Endodermal cell (in vitro differentiated cells): ENCODE results near the gene UFC1. TPM values are rescaled to one million over a fixed set of nuclear protein-coding genes. Genes with fewer than 3 reads are reported as not detected.

ENCODE experiments used
- DNase-seq: peaks from one replicate; pipeline ENCODE4 v3.0.0-alpha.2; 2017
- H3K27ac ChIP-seq: 2 replicates; pipeline ENCODE4 v1.5.1; 2013; ENCODE audit warnings: mild to moderate bottlenecking, low read depth, low read length, moderate library complexity
- H3K27me3 ChIP-seq: 2 replicates; pipeline ENCODE4 v1.6.1; 2013; ENCODE audit warnings: mild to moderate bottlenecking, low read length, moderate library complexity; ENCODE audit not compliant: insufficient read depth, control insufficient read depth, poor library complexity, severe bottlenecking
- H3K36me3 ChIP-seq: 2 replicates; pipeline ENCODE4 v1.7.0; 2013; ENCODE audit warnings: mild to moderate bottlenecking, low read length, moderate library complexity; ENCODE audit not compliant: control insufficient read depth, insufficient read depth
- H3K4me1 ChIP-seq: one replicate; pipeline ENCODE4 v1.7.0; 2013; ENCODE audit warnings: low read length; ENCODE audit not compliant: control insufficient read depth, insufficient read depth
- H3K4me3 ChIP-seq: 2 replicates; pipeline ENCODE4 v1.5.1; 2013; ENCODE audit warnings: mild to moderate bottlenecking, low read length, moderate library complexity
- H3K9ac ChIP-seq: 2 replicates; pipeline ENCODE4 v1.6.1; 2013; ENCODE audit warnings: mild to moderate bottlenecking, low read length, moderate library complexity; ENCODE audit not compliant: poor library complexity, severe bottlenecking; ENCODE audit errors: extremely low read depth
- H3K9me3 ChIP-seq: 2 replicates; pipeline ENCODE4 v1.6.1; 2013; ENCODE audit warnings: mild to moderate bottlenecking, low read length, moderate library complexity; ENCODE audit not compliant: control insufficient read depth
- H3K27ac Mint-ChIP-seq: 2 replicates; pipeline ENCODE4 v1.8.0; 2020; ENCODE audit warnings: mixed read lengths
- H3K27me3 Mint-ChIP-seq: 2 replicates; pipeline ENCODE4 v1.8.0; 2021; ENCODE audit warnings: mild to moderate bottlenecking, mixed read lengths; ENCODE audit not compliant: insufficient read depth
- H3K36me3 Mint-ChIP-seq: 2 replicates; pipeline ENCODE4 v1.8.0; 2020; ENCODE audit warnings: low read depth, mixed read lengths
- H3K4me1 Mint-ChIP-seq: 2 replicates; pipeline ENCODE4 v1.8.0; 2020; ENCODE audit warnings: mixed read lengths
- H3K4me3 Mint-ChIP-seq: 2 replicates; pipeline ENCODE4 v1.8.0; 2020; ENCODE audit warnings: mild to moderate bottlenecking, moderate library complexity, mixed read lengths
- H3K9me3 Mint-ChIP-seq: 2 replicates; pipeline ENCODE4 v1.8.0; 2020; ENCODE audit warnings: mild to moderate bottlenecking, mixed read lengths
- WGBS, 2 experiments: methylation state at CpG; one replicate each; pipeline versions ENCODE4 v1.1.5 to v1.1.7; 2013; ENCODE audit warnings: missing lambda C conversion rate in 2 of 2, mixed read lengths in 1 of 2; ENCODE audit not compliant: insufficient coverage in 1 of 2, insufficient read length in 1 of 2; 5-methylcytosine and 5-hydroxymethylcytosine counted together
- total RNA-seq, 2 donors: library from RNA; stranded (reverse); fragmentation: NEBNext Ultra II Directional in 1 of 2; extraction: Animal tissue kit (Norgen Biotek cat#: 25700) in 1 of 2; gene quantifications; 2 replicates in 1 of 2; 3 replicates in 1 of 2; pipeline ENCODE4 v1.2.1, GENCODE V29; 2021
- TF ChIP-seq, protein P1 (sequence below): fragments of 200-600 bp; sonication (generic); conservative IDR thresholded peaks from 2 replicates; pipeline ENCODE4 v1.5.0; 2021; ENCODE audit warnings: antibody characterized with exemption, mild to moderate bottlenecking

Gene UFC1
- total RNA-seq, 2 donors from 2014 or later = 89.5 to 97.1 TPM

GRCh38 chr1:161111527-161111926, 42.3 kb upstream of the UFC1 start:
- Mint-ChIP-seq H3K27me3 (no peaks in the 10 kb centered on the region), H3K36me3 (peaks cover 10% of the 10 kb centered on the region), H3K27ac (no peak overlapping the region), H3K4me1 (peaks cover 5% of the 10 kb centered on the region), H3K9me3 (no peaks in the 10 kb centered on the region), H3K4me3 (no peak overlapping the region)
- TF ChIP-seq, protein P1, sequence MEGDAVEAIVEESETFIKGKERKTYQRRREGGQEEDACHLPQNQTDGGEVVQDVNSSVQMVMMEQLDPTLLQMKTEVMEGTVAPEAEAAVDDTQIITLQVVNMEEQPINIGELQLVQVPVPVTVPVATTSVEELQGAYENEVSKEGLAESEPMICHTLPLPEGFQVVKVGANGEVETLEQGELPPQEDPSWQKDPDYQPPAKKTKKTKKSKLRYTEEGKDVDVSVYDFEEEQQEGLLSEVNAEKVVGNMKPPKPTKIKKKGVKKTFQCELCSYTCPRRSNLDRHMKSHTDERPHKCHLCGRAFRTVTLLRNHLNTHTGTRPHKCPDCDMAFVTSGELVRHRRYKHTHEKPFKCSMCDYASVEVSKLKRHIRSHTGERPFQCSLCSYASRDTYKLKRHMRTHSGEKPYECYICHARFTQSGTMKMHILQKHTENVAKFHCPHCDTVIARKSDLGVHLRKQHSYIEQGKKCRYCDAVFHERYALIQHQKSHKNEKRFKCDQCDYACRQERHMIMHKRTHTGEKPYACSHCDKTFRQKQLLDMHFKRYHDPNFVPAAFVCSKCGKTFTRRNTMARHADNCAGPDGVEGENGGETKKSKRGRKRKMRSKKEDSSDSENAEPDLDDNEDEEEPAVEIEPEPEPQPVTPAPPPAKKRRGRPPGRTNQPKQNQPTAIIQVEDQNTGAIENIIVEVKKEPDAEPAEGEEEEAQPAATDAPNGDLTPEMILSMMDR = no peak
- H3K9me3 ChIP-seq = no peaks in the 10 kb centered on the region
- WGBS, 2 experiments = 96 to 100% methylated on average over 2 of the region's 2 CpGs
- H3K27me3 ChIP-seq = no peaks in the 10 kb centered on the region
- no peak overlapping the region for H3K4me3 ChIP-seq
- H3K27ac ChIP-seq = no peak overlapping the region
- DNase-seq = no peak
- H3K4me1 ChIP-seq = no peaks in the 10 kb centered on the region
- peaks cover 13% of the 10 kb centered on the region for H3K36me3 ChIP-seq
- no peak overlapping the region for H3K9ac ChIP-seq

DNA sequence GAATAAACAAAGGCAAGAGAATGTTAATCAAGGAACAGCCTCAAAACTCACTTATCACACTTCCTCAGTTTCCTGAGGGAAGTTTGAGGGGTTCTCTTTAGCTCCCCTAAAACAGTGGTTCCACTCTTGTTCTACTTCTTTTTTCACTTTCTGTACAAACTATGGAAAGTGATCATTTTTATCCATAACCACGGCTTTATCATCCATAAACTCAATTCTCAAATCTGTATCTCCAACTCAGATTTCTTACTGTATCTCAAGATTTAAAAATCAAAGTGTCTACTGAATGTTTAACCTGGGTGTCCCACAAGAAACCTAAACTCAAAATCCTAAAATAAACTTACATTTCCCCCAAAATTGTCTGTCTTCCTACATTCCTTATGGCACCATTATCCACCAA, 39.9 kb upstream of the UFC1 start:
- Mint-ChIP-seq H3K27ac (no peak overlapping the region), H3K4me3 (no peak overlapping the region), H3K4me1 (peaks cover 13% of the 10 kb centered on the region), H3K9me3 (no peaks in the 10 kb centered on the region), H3K36me3 (peaks cover 8% of the 10 kb centered on the region), H3K27me3 (no peaks in the 10 kb centered on the region)
- no peak overlapping the region for H3K9ac ChIP-seq
- 98 to 100% methylated on average over 1 of the region's 1 CpG for WGBS, 2 experiments
- H3K9me3 ChIP-seq = no peaks in the 10 kb centered on the region
- no peak for DNase-seq
- H3K4me3 ChIP-seq = no peak overlapping the region
- H3K27ac ChIP-seq = no peak overlapping the region
- no peaks in the 10 kb centered on the region for H3K27me3 ChIP-seq
- peaks cover 2% of the 10 kb centered on the region for H3K4me1 ChIP-seq
- TF ChIP-seq, protein P1 = no peak
- peaks cover 13% of the 10 kb centered on the region for H3K36me3 ChIP-seq

GRCh38 chr1:161114556-161114955, 39.2 kb upstream of the UFC1 start:
- Histone ChIP-seq H3K9me3 (no peaks in the 10 kb centered on the region), H3K27me3 (no peaks in the 10 kb centered on the region), H3K4me3 (no peak overlapping the region), H3K9ac (no peak overlapping the region), H3K4me1 (peaks cover 8% of the 10 kb centered on the region), H3K27ac (no peak overlapping the region), H3K36me3 (peaks cover 11% of the 10 kb centered on the region)
- peaks cover 10% of the 10 kb centered on the region for H3K36me3 Mint-ChIP-seq
- no peak overlapping the region for H3K4me3 Mint-ChIP-seq
- no peaks in the 10 kb centered on the region for H3K9me3 Mint-ChIP-seq
- peaks cover 19% of the 10 kb centered on the region for H3K4me1 Mint-ChIP-seq
- no peak overlapping the region for H3K27ac Mint-ChIP-seq
- no peaks in the 10 kb centered on the region for H3K27me3 Mint-ChIP-seq
- DNase-seq = no peak
- TF ChIP-seq, protein P1 = no peak
- 96% methylated on average over 2 of the region's 2 CpGs; no CpG with 5 or more reads in 1 of the 2 experiments for WGBS, 2 experiments
